ENCODE measurements around the gene OR6P1.

Gene OR6P1

GRCh38 chr1:158552296-158552695, 18.1 kb downstream of the OR6P1 start:
- ATAC-seq (ENCODE audit: insufficient read depth, low read depth), result no peak
- no peak overlapping the region for H3K9ac ChIP-seq (ENCODE audit: low read depth, low read length)
- no peak for TF ChIP-seq CTCF (IDR thresholded peaks at IDR 0.05; ENCODE audit: borderline replicate concordance, extremely low read depth, low read length, poor library complexity, severe bottlenecking)
- TF ChIP-seq EZH2 (IDR thresholded peaks at IDR 0.05; ENCODE audit: borderline replicate concordance, low read depth, low read length, severe bottlenecking), result no peak
- no peaks in the 10 kb centered on the region for H4K20me1 ChIP-seq (ENCODE audit: insufficient read depth, low read length)
- DNase-seq, result no peak
- H2AFZ ChIP-seq (ENCODE audit: low read depth, low read length), result no peak overlapping the region
- no peak overlapping the region for H3K4me2 ChIP-seq (ENCODE audit: insufficient read depth, low read length)
- peaks cover 9% of the 10 kb centered on the region for H3K27me3 ChIP-seq (ENCODE audit: insufficient read depth, low read length, poor library complexity)
- H3K27ac ChIP-seq (ENCODE audit: low read length), result no peak overlapping the region
- H3K79me2 ChIP-seq (ENCODE audit: insufficient read depth, low read length), result no peaks in the 10 kb centered on the region
- no peaks in the 10 kb centered on the region for H3K36me3 ChIP-seq (ENCODE audit: insufficient read depth, low read length)
- no peaks in the 10 kb centered on the region for H3K4me1 ChIP-seq (ENCODE audit: insufficient read depth, low read length)
- H3K4me3 ChIP-seq (ENCODE audit: low read depth in 1 of 2, low read length in 2 of 2), result no peak overlapping the region
- peaks cover 4% of the 10 kb centered on the region for H3K9me3 ChIP-seq (ENCODE audit: insufficient read depth, low read length, severe bottlenecking)

- H3K36me3 ChIP-seq (ENCODE audit: insufficient read depth, low read length), result no peaks in the 10 kb centered on the region
- H3K9me3 ChIP-seq (ENCODE audit: insufficient read depth, low read length, severe bottlenecking), result peaks cover 4% of the 10 kb centered on the region
- H2AFZ ChIP-seq (ENCODE audit: low read depth, low read length), result no peak overlapping the region
- H3K4me1 ChIP-seq (ENCODE audit: insufficient read depth, low read length), result no peaks in the 10 kb centered on the region
- no peak overlapping the region for H3K9ac ChIP-seq (ENCODE audit: low read depth, low read length)
- H4K20me1 ChIP-seq (ENCODE audit: insufficient read depth, low read length), result no peaks in the 10 kb centered on the region
- H3K79me2 ChIP-seq (ENCODE audit: insufficient read depth, low read length), result no peaks in the 10 kb centered on the region
- DNase-seq (no peak), ATAC-seq (ENCODE audit: insufficient read depth, low read depth) (no peak)
- H3K4me2 ChIP-seq (ENCODE audit: insufficient read depth, low read length), result no peak overlapping the region
- no peak overlapping the region for H3K27ac ChIP-seq (ENCODE audit: low read length)
- H3K27me3 ChIP-seq (ENCODE audit: insufficient read depth, low read length, poor library complexity), result peaks cover 4% of the 10 kb centered on the region
- TF ChIP-seq CTCF (IDR thresholded peaks at IDR 0.05; ENCODE audit: borderline replicate concordance, extremely low read depth, low read length, poor library complexity, severe bottlenecking) (no peak), EZH2 (IDR thresholded peaks at IDR 0.05; ENCODE audit: borderline replicate concordance, low read depth, low read length, severe bottlenecking) (no peak)
- no peak overlapping the region for H3K4me3 ChIP-seq (ENCODE audit: low read depth in 1 of 2, low read length in 2 of 2)
Observed at GRCh38 chr1:158547533-158547932, 22.8 kb downstream of the OR6P1 start.

GRCh38 chr1:158537609-158538008, 32.8 kb downstream of the OR6P1 start:
- no peak overlapping the region for H3K27ac ChIP-seq (ENCODE audit: low read length)
- H3K27me3 ChIP-seq (ENCODE audit: insufficient read depth, low read length, poor library complexity), result peaks cover 6% of the 10 kb centered on the region
- no peak overlapping the region for H3K9ac ChIP-seq (ENCODE audit: low read depth, low read length)
- H3K9me3 ChIP-seq (ENCODE audit: insufficient read depth, low read length, severe bottlenecking), result no peaks in the 10 kb centered on the region
- H4K20me1 ChIP-seq (ENCODE audit: insufficient read depth, low read length), result no peaks in the 10 kb centered on the region
- no peak overlapping the region for H2AFZ ChIP-seq (ENCODE audit: low read depth, low read length)
- H3K4me1 ChIP-seq (ENCODE audit: insufficient read depth, low read length), result no peaks in the 10 kb centered on the region
- no peaks in the 10 kb centered on the region for H3K36me3 ChIP-seq (ENCODE audit: insufficient read depth, low read length)
- DNase-seq (no peak), ATAC-seq (ENCODE audit: insufficient read depth, low read depth) (no peak)
- TF ChIP-seq CTCF (IDR thresholded peaks at IDR 0.05; ENCODE audit: borderline replicate concordance, extremely low read depth, low read length, poor library complexity, severe bottlenecking) (no peak), EZH2 (IDR thresholded peaks at IDR 0.05; ENCODE audit: borderline replicate concordance, low read depth, low read length, severe bottlenecking) (no peak)
- no peak overlapping the region for H3K4me2 ChIP-seq (ENCODE audit: insufficient read depth, low read length)
- no peak overlapping the region for H3K4me3 ChIP-seq (ENCODE audit: low read depth in 1 of 2, low read length in 2 of 2)
- no peaks in the 10 kb centered on the region for H3K79me2 ChIP-seq (ENCODE audit: insufficient read depth, low read length)

- Histone ChIP-seq H3K9ac (ENCODE audit: low read depth, low read length) (no peak overlapping the region), H3K4me3 (ENCODE audit: low read depth in 1 of 2, low read length in 2 of 2) (no peak overlapping the region), H3K27ac (ENCODE audit: low read length) (no peak overlapping the region), H3K36me3 (ENCODE audit: insufficient read depth, low read length) (no peaks in the 10 kb centered on the region), H2AFZ (ENCODE audit: low read depth, low read length) (no peak overlapping the region), H4K20me1 (ENCODE audit: insufficient read depth, low read length) (no peaks in the 10 kb centered on the region), H3K9me3 (ENCODE audit: insufficient read depth, low read length, severe bottlenecking) (no peaks in the 10 kb centered on the region), H3K4me1 (ENCODE audit: insufficient read depth, low read length) (no peaks in the 10 kb centered on the region), H3K4me2 (ENCODE audit: insufficient read depth, low read length) (no peak overlapping the region), H3K79me2 (ENCODE audit: insufficient read depth, low read length) (no peaks in the 10 kb centered on the region), H3K27me3 (ENCODE audit: insufficient read depth, low read length, poor library complexity) (peaks cover 6% of the 10 kb centered on the region)
- ATAC-seq (ENCODE audit: insufficient read depth, low read depth) (no peak), DNase-seq (no peak)
- TF ChIP-seq CTCF (IDR thresholded peaks at IDR 0.05; ENCODE audit: borderline replicate concordance, extremely low read depth, low read length, poor library complexity, severe bottlenecking) (no peak), EZH2 (IDR thresholded peaks at IDR 0.05; ENCODE audit: borderline replicate concordance, low read depth, low read length, severe bottlenecking) (no peak)
Observed at GRCh38 chr1:158534496-158534895, 35.9 kb downstream of the OR6P1 start.
